ENCODE measurements around the gene EIF4E3.

The EIF4E3 gene

DNA sequence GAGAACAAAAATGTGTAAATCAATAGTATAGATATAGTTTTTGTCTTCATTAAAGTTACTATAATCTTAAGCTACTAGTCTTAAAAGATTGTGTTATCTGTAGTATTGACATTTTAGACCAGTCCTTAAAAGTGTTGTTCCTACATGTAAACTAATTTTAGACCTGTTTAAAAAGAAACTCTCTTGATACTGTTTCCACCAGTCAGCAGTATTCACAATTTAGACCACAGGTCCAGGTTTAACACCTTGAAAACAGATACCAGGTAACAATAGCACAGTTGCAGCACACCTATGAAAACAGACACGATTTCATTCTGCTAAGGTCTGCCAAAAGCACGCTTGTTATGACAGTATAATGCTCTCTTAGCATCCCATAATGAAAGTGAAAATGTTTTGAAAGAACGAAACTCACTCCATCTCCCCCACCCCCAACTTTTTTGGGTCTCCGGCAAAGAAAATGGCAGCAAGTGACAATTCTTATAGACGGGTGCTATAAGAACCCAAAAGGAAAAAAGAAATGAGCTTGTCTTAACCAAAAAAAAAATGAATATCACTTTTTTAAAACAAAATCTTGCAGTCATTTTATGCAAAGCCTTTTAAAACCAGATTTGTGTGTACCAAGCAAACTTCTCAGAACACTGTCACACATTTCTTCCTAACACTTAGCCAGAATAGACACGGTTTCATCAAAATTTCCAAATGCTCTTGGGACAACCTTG is 1.6 kb downstream of the EIF4E3 start:
- Histone ChIP-seq H2AFZ (ENCODE audit: low read depth) (peak overlapping the region; percentile 57; the same call in 1 of the 2 replicates), H3K4me3 (IDR thresholded peaks at IDR 0.05; ENCODE audit: insufficient read depth, low read depth, low read length) (peak overlapping the region; percentile 17), H3K9ac (no peak overlapping the region), H3K79me2 (ENCODE audit: insufficient read depth, low read depth) (no peaks in the 10 kb centered on the region), H3K4me2 (peak overlapping the region; percentile 83), H4K20me1 (ENCODE audit: insufficient read depth) (no peaks in the 10 kb centered on the region), H3K27ac (no peak overlapping the region), H3K36me3 (ENCODE audit: insufficient read depth) (no peaks in the 10 kb centered on the region), H3K27me3 (ENCODE audit: insufficient read depth, low read depth) (no peaks in the 10 kb centered on the region), H3K4me1 (ENCODE audit: low read depth, poor library complexity, severe bottlenecking) (peaks cover 12% of the 10 kb centered on the region)
- TF ChIP-seq, protein P1, sequence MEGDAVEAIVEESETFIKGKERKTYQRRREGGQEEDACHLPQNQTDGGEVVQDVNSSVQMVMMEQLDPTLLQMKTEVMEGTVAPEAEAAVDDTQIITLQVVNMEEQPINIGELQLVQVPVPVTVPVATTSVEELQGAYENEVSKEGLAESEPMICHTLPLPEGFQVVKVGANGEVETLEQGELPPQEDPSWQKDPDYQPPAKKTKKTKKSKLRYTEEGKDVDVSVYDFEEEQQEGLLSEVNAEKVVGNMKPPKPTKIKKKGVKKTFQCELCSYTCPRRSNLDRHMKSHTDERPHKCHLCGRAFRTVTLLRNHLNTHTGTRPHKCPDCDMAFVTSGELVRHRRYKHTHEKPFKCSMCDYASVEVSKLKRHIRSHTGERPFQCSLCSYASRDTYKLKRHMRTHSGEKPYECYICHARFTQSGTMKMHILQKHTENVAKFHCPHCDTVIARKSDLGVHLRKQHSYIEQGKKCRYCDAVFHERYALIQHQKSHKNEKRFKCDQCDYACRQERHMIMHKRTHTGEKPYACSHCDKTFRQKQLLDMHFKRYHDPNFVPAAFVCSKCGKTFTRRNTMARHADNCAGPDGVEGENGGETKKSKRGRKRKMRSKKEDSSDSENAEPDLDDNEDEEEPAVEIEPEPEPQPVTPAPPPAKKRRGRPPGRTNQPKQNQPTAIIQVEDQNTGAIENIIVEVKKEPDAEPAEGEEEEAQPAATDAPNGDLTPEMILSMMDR (conservative IDR thresholded peaks at IDR 0.05; ENCODE audit: low read depth, low read length) = no peak

- Histone ChIP-seq H3K4me1 (ENCODE audit: low read depth, poor library complexity, severe bottlenecking) (peaks cover 12% of the 10 kb centered on the region), H3K4me2 (peak overlapping the region; percentile 83; the same call in 1 of the 2 replicates), H3K27ac (no peak overlapping the region), H3K27me3 (ENCODE audit: insufficient read depth, low read depth) (no peaks in the 10 kb centered on the region), H3K36me3 (ENCODE audit: insufficient read depth) (no peaks in the 10 kb centered on the region), H3K9ac (no peak overlapping the region), H3K4me3 (IDR thresholded peaks at IDR 0.05; ENCODE audit: insufficient read depth, low read depth, low read length) (no peak overlapping the region), H4K20me1 (ENCODE audit: insufficient read depth) (no peaks in the 10 kb centered on the region), H3K79me2 (ENCODE audit: insufficient read depth, low read depth) (no peaks in the 10 kb centered on the region), H2AFZ (ENCODE audit: low read depth) (no peak overlapping the region)
- TF ChIP-seq, protein P1 (conservative IDR thresholded peaks at IDR 0.05; ENCODE audit: low read depth, low read length) = no peak
Measured at GRCh38 chr3:71722693-71723092, 2.5 kb downstream of the EIF4E3 start.

GRCh38 chr3:71721651-71722157 is 3.5 kb downstream of the EIF4E3 start:
- no peak overlapping the region for H2AFZ ChIP-seq (ENCODE audit: low read depth)
- H3K79me2 ChIP-seq (ENCODE audit: insufficient read depth, low read depth) = no peaks in the 10 kb centered on the region
- no peaks in the 10 kb centered on the region for H3K27me3 ChIP-seq (ENCODE audit: insufficient read depth, low read depth)
- H3K4me2 ChIP-seq = no peak overlapping the region
- H4K20me1 ChIP-seq (ENCODE audit: insufficient read depth) = no peaks in the 10 kb centered on the region
- H3K4me3 ChIP-seq (IDR thresholded peaks at IDR 0.05; ENCODE audit: insufficient read depth, low read depth, low read length) = no peak overlapping the region
- H3K36me3 ChIP-seq (ENCODE audit: insufficient read depth) = no peaks in the 10 kb centered on the region
- TF ChIP-seq, protein P1 (conservative IDR thresholded peaks at IDR 0.05; ENCODE audit: low read depth, low read length) = no peak
- no peak overlapping the region for H3K9ac ChIP-seq
- H3K27ac ChIP-seq = no peak overlapping the region
- peaks cover 12% of the 10 kb centered on the region for H3K4me1 ChIP-seq (ENCODE audit: low read depth, poor library complexity, severe bottlenecking)

DNA sequence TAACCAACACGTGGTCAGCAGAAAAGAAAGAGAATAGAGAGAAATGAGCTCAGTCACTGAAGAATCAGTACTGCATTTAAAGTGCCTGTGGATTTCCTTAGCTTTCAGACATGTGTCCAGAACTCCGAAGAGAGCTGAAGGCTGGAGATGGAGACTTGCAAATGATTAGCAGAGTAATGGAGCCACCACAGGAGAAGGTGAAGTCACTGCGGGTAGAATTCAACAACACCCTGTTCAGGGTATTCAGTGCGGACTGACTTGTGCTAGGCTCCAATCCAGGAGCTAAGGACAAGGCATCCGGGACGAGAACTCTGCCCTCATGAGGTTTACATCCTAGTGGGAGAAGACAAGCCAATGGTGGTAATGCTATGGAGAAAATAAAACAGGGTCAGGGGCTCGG is 4.2 kb downstream of the EIF4E3 start:
- no peak overlapping the region for H2AFZ ChIP-seq (ENCODE audit: low read depth)
- H3K27ac ChIP-seq = no peak overlapping the region
- TF ChIP-seq, protein P1 (conservative IDR thresholded peaks at IDR 0.05; ENCODE audit: low read depth, low read length) = no peak
- H3K9ac ChIP-seq = no peak overlapping the region
- H4K20me1 ChIP-seq (ENCODE audit: insufficient read depth) = no peaks in the 10 kb centered on the region
- no peaks in the 10 kb centered on the region for H3K79me2 ChIP-seq (ENCODE audit: insufficient read depth, low read depth)
- H3K27me3 ChIP-seq (ENCODE audit: insufficient read depth, low read depth) = no peaks in the 10 kb centered on the region
- H3K4me1 ChIP-seq (ENCODE audit: low read depth, poor library complexity, severe bottlenecking) = peaks cover 12% of the 10 kb centered on the region
- no peaks in the 10 kb centered on the region for H3K36me3 ChIP-seq (ENCODE audit: insufficient read depth)
- H3K4me3 ChIP-seq (IDR thresholded peaks at IDR 0.05; ENCODE audit: insufficient read depth, low read depth, low read length) = no peak overlapping the region
- no peak overlapping the region for H3K4me2 ChIP-seq

All from KMS-11 (cell line).